ENCODE measurements around the gene CNKSR1. TPM values are rescaled to one million over a fixed set of nuclear protein-coding genes. Genes with fewer than 3 reads are reported as not detected.

The CNKSR1 gene
- total and polyA plus RNA-seq, 2 of the 8 experiments (the other 6 are each of a cell fraction or from before 2014, with no cell fraction given): 13.9 to 14.5 TPM

DNA sequence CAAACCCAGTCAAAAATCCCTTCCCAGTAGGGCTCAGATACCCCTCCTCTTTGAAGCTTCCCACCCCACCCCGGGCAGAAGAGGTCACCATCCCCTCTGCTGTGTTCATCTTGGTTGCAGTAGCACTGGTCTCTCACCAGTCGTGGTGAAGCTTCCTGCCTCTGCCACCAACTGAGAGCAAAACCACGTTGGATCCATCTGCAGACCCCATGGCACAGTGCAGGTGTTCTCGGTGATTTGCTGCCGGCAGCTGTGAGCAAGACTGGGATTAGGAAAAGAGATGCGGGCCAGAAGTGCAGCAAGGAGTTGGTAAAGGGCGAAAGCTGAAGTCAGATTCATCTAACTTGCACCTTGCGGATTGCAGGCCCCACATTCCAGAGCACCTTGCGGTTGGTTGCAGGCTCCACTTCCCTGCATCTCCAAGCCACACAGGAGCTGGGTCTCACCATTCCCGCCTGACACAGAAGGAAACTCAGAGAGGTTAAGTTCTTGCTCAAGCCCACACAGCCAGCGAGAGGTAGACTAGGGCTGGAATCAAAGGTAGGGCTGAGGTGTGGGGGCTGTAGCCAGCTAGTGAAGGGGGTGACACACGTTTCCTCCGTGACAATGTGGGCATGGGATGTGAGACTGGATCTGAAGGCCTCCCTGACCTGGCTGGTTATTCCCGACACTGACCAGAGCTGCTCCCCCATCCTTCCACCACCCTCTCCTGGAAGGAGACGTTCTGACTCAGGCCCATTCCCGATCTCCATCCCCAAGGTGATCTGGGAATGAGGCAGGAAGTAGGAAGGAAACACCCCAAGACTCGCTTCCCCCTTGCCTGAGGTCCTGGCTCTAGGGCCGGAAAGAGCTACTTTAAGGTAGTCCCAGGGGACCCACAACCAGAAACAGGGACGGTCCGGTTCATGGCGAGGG is 21.7 kb upstream of the CNKSR1 start:
- 11% methylated on average over 21 of the region's 21 CpGs; no CpG with 5 or more reads in 1 of the 2 experiments for whole genome bisulfite sequencing, 2 experiments (ENCODE audit: extremely low coverage in 1 of 2, insufficient coverage in 1 of 2, insufficient read length in 1 of 2, insufficient replicate concordance in 2 of 2, low coverage in 1 of 2, low lambda C conversion rate in 2 of 2, missing lambda C conversion rate in 1 of 2)
- H4K91ac ChIP-seq (replicated peaks; ENCODE audit: insufficient read length, low read length): peak overlapping the region; percentile 3
- H4K20me1 ChIP-seq (replicated peaks in 1 of 2; ENCODE audit: control insufficient read depth in 1 of 2, insufficient read depth in 2 of 2, low read length in 2 of 2): peaks cover 10 to 11% of the 10 kb centered on the region in 2 experiments
- H2AK5ac ChIP-seq (ENCODE audit: low read depth, low read length): no peak overlapping the region
- no peak overlapping the region for H2BK20ac ChIP-seq (ENCODE audit: low read length)
- H3K36me3 ChIP-seq (ENCODE audit: control insufficient read depth in 2 of 4, insufficient read depth in 4 of 4, low read length in 3 of 4): no peaks in the 10 kb centered on the region
- no peak overlapping the region for H3K14ac ChIP-seq (ENCODE audit: insufficient read length)
- no peak overlapping the region for H3K27ac ChIP-seq (ENCODE audit: low read depth, low read length)
- no peak overlapping the region for H3K18ac ChIP-seq (ENCODE audit: extremely low read depth, low read length)
- no peaks in the 10 kb centered on the region for H3K9me3 ChIP-seq (ENCODE audit: insufficient read depth in 2 of 2, low read depth in 1 of 2, low read length in 1 of 2)
- peaks cover 10% of the 10 kb centered on the region for H3K23me2 ChIP-seq (ENCODE audit: low read depth, low read length)
- peaks cover 27 to 78% (median 66%) of the 10 kb centered on the region in 4 experiments for H3K27me3 ChIP-seq (replicated peaks in 1 of 4; ENCODE audit: control insufficient read depth in 3 of 4, extremely low read depth in 1 of 4, insufficient read depth in 3 of 4, low read length in 3 of 4)
- POLR2A ChIA-PET (ENCODE audit: partially characterized antibody): interaction anchor here (0.7 to 2.5 kb wide), 10 partner anchors 10 to 255 kb away, joined by 3 to 6 read pairs (median 3); partner anchors contain the start of genes CNKSR1, LIN28A, PDIK1L and SH3BGRL3
- peaks cover 14 to 42% (median 28%) of the 10 kb centered on the region in 4 experiments for H3K4me1 ChIP-seq (replicated peaks in 1 of 4; ENCODE audit: control insufficient read depth in 3 of 4, insufficient read depth in 4 of 4, low read length in 3 of 4)
- FAIRE-seq (no peak), DNase-seq (ENCODE audit: low read depth in 1 of 2, low spot score in 2 of 2) (no peak)
- no peak overlapping the region for H3K4ac ChIP-seq (replicated peaks; ENCODE audit: insufficient read length, low read depth, low read length)
- H3K9ac ChIP-seq (replicated peaks in 1 of 4; ENCODE audit: extremely low read depth in 1 of 4, low read depth in 3 of 4, low read length in 3 of 4): no peak overlapping the region
- H2AFZ ChIP-seq (ENCODE audit: low read length): no peak overlapping the region
- H3K79me2 ChIP-seq (ENCODE audit: control insufficient read depth in 1 of 2, insufficient read depth in 2 of 2, low read length in 2 of 2): no peaks in the 10 kb centered on the region
- peak overlapping the region; percentile 74 to 80 for H3K4me2 ChIP-seq (ENCODE audit: insufficient read depth in 1 of 2, low read depth in 2 of 2, low read length in 2 of 2)
- H3K4me3 ChIP-seq (ENCODE audit: extremely low read depth in 1 of 4, insufficient read depth in 2 of 4, low read depth in 3 of 4, low read length in 4 of 4): peak overlapping the region; percentile 6 to 52 (median 38); a peak in 6 of 8 replicates
- H2BK120ac ChIP-seq (replicated peaks; ENCODE audit: low read depth, low read length): no peak overlapping the region
- peak; percentile 67; the same call in 1 of the 2 replicates for TF ChIP-seq SUZ12 (IDR thresholded peaks at IDR 0.05; ENCODE audit: low read length)
- TF ChIP-seq EZH2 (IDR thresholded peaks at IDR 0.05; ENCODE audit: low read depth, low read length, severe bottlenecking): peak; percentile 56
- TF ChIP-seq RNF2 (IDR thresholded peaks at IDR 0.05; ENCODE audit: borderline replicate concordance, low read depth, low read length, missing control alignments, poor library complexity, severe bottlenecking): peak; percentile 28
- TF ChIP-seq NRF1 (IDR thresholded peaks at IDR 0.05; ENCODE audit: low read depth, low read length): no peak
- no peak for TF ChIP-seq KDM1A (IDR thresholded peaks at IDR 0.05; ENCODE audit: borderline replicate concordance, low read length)
- TF ChIP-seq GABPA (IDR thresholded peaks at IDR 0.05; ENCODE audit: borderline replicate concordance, insufficient read depth, low read length): peak; percentile 80; the same call in 1 of the 2 replicates
- no peak for TF ChIP-seq POLR2AphosphoS5 (IDR thresholded peaks at IDR 0.05; ENCODE audit: low read depth, low read length)
- no peak for TF ChIP-seq RAD21 (IDR thresholded peaks at IDR 0.05 in 1 of 2, conservative IDR thresholded peaks at IDR 0.05 in 1 of 2; ENCODE audit: low read depth in 2 of 2, low read length in 2 of 2)
- TF ChIP-seq JUND (IDR thresholded peaks at IDR 0.05; ENCODE audit: low read length): no peak
- TF ChIP-seq RFX5 (IDR thresholded peaks at IDR 0.05; ENCODE audit: borderline replicate concordance, low read depth, low read length): no peak
- H2BK15ac ChIP-seq (ENCODE audit: low read length): no peak overlapping the region; the same call in 1 of the 2 replicates
- H2BK12ac ChIP-seq (ENCODE audit: low read depth, low read length): peak overlapping the region; percentile 81
- CTCF ChIA-PET (ENCODE audit: partially characterized antibody): interaction anchor here (0.6 to 6.0 kb wide), 11 partner anchors 8 to 146 kb away, joined by 3 to 47 read pairs (median 5); partner anchors contain the start of genes C1orf232, CEP85, CNKSR1 and ZNF593
- H3K56ac ChIP-seq (replicated peaks; ENCODE audit: insufficient read length, low read depth, low read length): no peak overlapping the region
- no peak overlapping the region for H4K8ac ChIP-seq (ENCODE audit: extremely low read depth, insufficient read depth, low read length)
- H2BK5ac ChIP-seq (ENCODE audit: low read depth, low read length): no peak overlapping the region
- H3K23ac ChIP-seq (ENCODE audit: insufficient read length): no peak overlapping the region
- H4K5ac ChIP-seq (ENCODE audit: insufficient read length, low read depth, low read length): no peak overlapping the region
- no peaks in the 10 kb centered on the region for H3K79me1 ChIP-seq (ENCODE audit: low read depth, low read length)
